Ascending aorta (tissue), 2 donors: Measurements from ENCODE around the gene GNG13. TPM values are rescaled to one million over a fixed set of nuclear protein-coding genes. Genes with fewer than 3 reads are reported as not detected.

Experiments used
- DNase-seq, 2 donors: peaks; one replicate each; pipeline ENCODE4 v3.0.0-alpha.2; 2019; ENCODE audit warnings: low spot score in 2 of 2
- H3K27ac ChIP-seq, 2 donors: fragments of 200-600 bp; sonication (generic); one replicate each; pipeline ENCODE4 v1.5.1; 2016 to 2017; ENCODE audit warnings: mild to moderate bottlenecking in 1 of 2
- H3K27me3 ChIP-seq: fragments of 200-600 bp; sonication (generic); one replicate; pipeline ENCODE4 v1.5.1; 2017
- H3K36me3 ChIP-seq, 2 donors: fragments of 200-600 bp; sonication (generic); one replicate each; pipeline ENCODE4 v1.5.1; 2016
- H3K4me1 ChIP-seq, 2 donors: fragments of 200-600 bp; sonication (generic); one replicate each; pipeline ENCODE4 v1.5.1; 2016 to 2017; ENCODE audit warnings: mild to moderate bottlenecking in 1 of 2
- H3K4me3 ChIP-seq, 2 donors: fragments of 200-600 bp; sonication (generic); one replicate each; pipeline ENCODE4 v1.5.1; 2016 to 2017; ENCODE audit warnings: mild to moderate bottlenecking in 1 of 2
- H3K9me3 ChIP-seq, 2 donors: fragments of 200-600 bp; sonication (generic); one replicate each; pipeline ENCODE4 v1.5.1; 2016
- CTCF ChIP-seq, 3 experiments: fragments of 200-600 bp in 2 of 3; fragments of 450-650 bp in 1 of 3; sonication (generic) in 2 of 3; IDR thresholded peaks; one replicate each; pipeline ENCODE4 v1.5.1; 2016 to 2019; ENCODE audit warnings: antibody characterized with exemption in 3 of 3, mild to moderate bottlenecking in 1 of 3, moderate library complexity in 1 of 3
- intact Hi-C: fragments of 100-400 bp; cut with DNase I; formaldehyde crosslinking; loops from one replicate; pipeline ENCODE4 v1.15.1; 2023
- total RNA-seq: library from RNA; depleted of rRNA; stranded (reverse); fragments of >200 nt; gene quantifications from one replicate; pipeline ENCODE4 v1.1.0, GENCODE V29; 2016

GNG13 gene
- total RNA-seq, 1 donor from 2014 or later: not detected

GRCh38 chr16:783404-784161, 17.0 kb downstream of the GNG13 start:
- no peaks in the 10 kb centered on the region for H3K9me3 ChIP-seq
- no peak overlapping the region for H3K4me3 ChIP-seq
- H3K4me1 ChIP-seq: peaks cover 0 to 10% of the 10 kb centered on the region in 2 donors
- DNase-seq: no peak
- intact Hi-C loops: loop anchor here (10.0 kb wide), 1 partner anchor 271 kb away; no protein-coding TSS in a partner anchor
- no peaks in the 10 kb centered on the region for H3K27me3 ChIP-seq
- no peak for TF ChIP-seq CTCF (IDR thresholded peaks at IDR 0.05)
- no peak overlapping the region for H3K27ac ChIP-seq
- peaks cover 0 to 9% of the 10 kb centered on the region in 2 donors for H3K36me3 ChIP-seq

GRCh38 chr16:782766-783403, 17.6 kb downstream of the GNG13 start:
- H3K36me3 ChIP-seq: peaks cover 0 to 9% of the 10 kb centered on the region in 2 donors
- intact Hi-C loops: loop anchor here (10.0 kb wide), 1 partner anchor 272 kb away; no protein-coding TSS in a partner anchor
- no peaks in the 10 kb centered on the region for H3K27me3 ChIP-seq
- no peak overlapping the region for H3K4me3 ChIP-seq
- TF ChIP-seq CTCF (IDR thresholded peaks at IDR 0.05): no peak
- no peak for DNase-seq
- H3K27ac ChIP-seq: no peak overlapping the region
- H3K9me3 ChIP-seq: no peaks in the 10 kb centered on the region
- peaks cover 0 to 10% of the 10 kb centered on the region in 2 donors for H3K4me1 ChIP-seq

- H3K27me3 ChIP-seq: no peaks in the 10 kb centered on the region
- no peak for TF ChIP-seq CTCF (IDR thresholded peaks at IDR 0.05)
- intact Hi-C loops: loop anchor here (10.0 kb wide), 1 partner anchor 273 kb away; no protein-coding TSS in a partner anchor
- H3K4me3 ChIP-seq: no peak overlapping the region
- no peak for DNase-seq
- peaks cover 0 to 9% of the 10 kb centered on the region in 2 donors for H3K36me3 ChIP-seq
- H3K4me1 ChIP-seq: peaks cover 0 to 3% of the 10 kb centered on the region in 2 donors
- H3K27ac ChIP-seq: no peak overlapping the region
- H3K9me3 ChIP-seq: no peaks in the 10 kb centered on the region
Observed at GRCh38 chr16:782258-782657, 18.3 kb downstream of the GNG13 start.

- Histone ChIP-seq H3K4me3 (no peak overlapping the region), H3K36me3 (peaks cover 0 to 8% of the 10 kb centered on the region in 2 donors), H3K4me1 (no peaks in the 10 kb centered on the region), H3K27ac (no peak overlapping the region), H3K27me3 (no peaks in the 10 kb centered on the region), H3K9me3 (no peaks in the 10 kb centered on the region)
- DNase-seq: no peak
- TF ChIP-seq CTCF (IDR thresholded peaks at IDR 0.05): no peak
- intact Hi-C loops: loop anchor here (10.0 kb wide), 1 partner anchor 273 kb away; no protein-coding TSS in a partner anchor
Observed at GRCh38 chr16:781346-782010, 19.1 kb downstream of the GNG13 start.

- Histone ChIP-seq H3K4me3 (no peak overlapping the region), H3K27ac (no peak overlapping the region), H3K9me3 (no peaks in the 10 kb centered on the region), H3K27me3 (no peaks in the 10 kb centered on the region), H3K36me3 (no peaks in the 10 kb centered on the region), H3K4me1 (no peaks in the 10 kb centered on the region)
- TF ChIP-seq CTCF (IDR thresholded peaks at IDR 0.05): no peak
- DNase-seq: no peak
- intact Hi-C loops: loop anchor here (10.0 kb wide), 1 partner anchor 275 kb away; no protein-coding TSS in a partner anchor
Observed at GRCh38 chr16:780296-780695, 20.2 kb downstream of the GNG13 start.
